Suprapubic skin (tissue), 3 donors: ENCODE data around the gene RFX2.

Experiments used
- CTCF ChIP-seq, 2 donors: fragments of 200-600 bp in 1 of 2; fragments of 450-650 bp in 1 of 2; sonication (generic) in 1 of 2; IDR thresholded peaks; one replicate each; pipeline ENCODE4 v1.5.1; 2016 to 2019; ENCODE audit warnings: antibody characterized with exemption in 2 of 2, mild to moderate bottlenecking in 1 of 2, moderate library complexity in 1 of 2
- POLR2A ChIP-seq, 2 donors: fragments of 450-650 bp; IDR thresholded peaks; one replicate each; pipeline ENCODE4 v1.6.1; 2017; ENCODE audit warnings: antibody characterized with exemption in 2 of 2, mild to moderate bottlenecking in 2 of 2, moderate library complexity in 2 of 2

- no peak for TF ChIP-seq CTCF (IDR thresholded peaks at IDR 0.05)
- no peak for TF ChIP-seq POLR2A (IDR thresholded peaks at IDR 0.05)
Measured at GRCh38 chr19:6010107-6010506, 100.2 kb downstream of the RFX2 start.
